Measurements from ENCODE around the gene PIK3CG. TPM values are rescaled to one million over a fixed set of nuclear protein-coding genes. Genes with fewer than 3 reads are reported as not detected.
"Not testable (repeated sequence)": the region's sequence is repeated elsewhere in the genome, so short reads cannot be mapped to it uniquely, and the experiment has no call there.

The PIK3CG gene
- total RNA-seq, 3 donors from 2014 or later (not counting 1 experiment from before 2014, with no cell fraction given) = 64.9 to 83.3 (median 78.2) TPM

DNA sequence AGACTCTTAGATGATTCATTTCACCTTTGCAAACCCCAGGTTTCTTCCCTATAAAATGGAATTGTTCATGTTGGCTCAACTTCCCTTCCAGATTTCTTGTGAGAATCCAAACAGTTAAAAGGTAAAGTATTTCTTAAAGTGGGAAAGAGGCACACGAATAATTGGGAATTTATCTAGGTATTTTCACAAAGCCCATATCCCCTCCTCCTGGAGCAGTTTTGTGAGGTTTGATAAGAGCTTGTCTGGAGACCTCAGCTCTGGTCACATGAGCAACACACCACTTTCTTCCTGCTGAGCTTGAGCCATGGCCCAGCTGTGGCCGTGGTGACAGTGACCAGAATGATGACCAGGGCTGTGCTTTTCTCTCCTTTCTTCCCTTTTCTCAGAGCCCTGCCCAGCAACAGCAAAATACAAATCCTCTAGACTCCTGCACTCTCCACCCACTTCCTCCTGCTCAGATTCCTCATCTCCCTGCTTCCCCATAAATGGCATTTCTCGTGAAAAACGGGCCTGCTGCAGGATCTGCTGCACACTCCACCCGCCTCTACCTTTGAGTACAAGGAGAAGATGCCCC lies 87.7 kb downstream of the PIK3CG start:
- no peak for DNase-seq
- no peak overlapping the region for H3K27ac Mint-ChIP-seq
- H3K4me3 Mint-ChIP-seq = no peak overlapping the region
- Histone ChIP-seq H3K27ac (ENCODE audit: low read length) (no peak overlapping the region), H3K27me3 (ENCODE audit: control insufficient read depth, insufficient read depth, low read length) (no peaks in the 10 kb centered on the region), H3K9me3 (ENCODE audit: control insufficient read depth, insufficient read depth, low read length) (no peaks in the 10 kb centered on the region), H3K4me1 (ENCODE audit: control insufficient read depth, insufficient read depth, low read length) (no peaks in the 10 kb centered on the region), H3K4me3 (ENCODE audit: low read length) (no peak overlapping the region), H3K36me3 (ENCODE audit: control insufficient read depth, insufficient read depth, low read length) (no peaks in the 10 kb centered on the region)
- intact Hi-C loops (cut with micrococcal nuclease) = no loop called here
- peaks cover 0 to 9% of the 10 kb centered on the region in 2 donors for H3K27me3 Mint-ChIP-seq (ENCODE audit: low read depth in 2 of 2)
- no peaks in the 10 kb centered on the region for H3K4me1 Mint-ChIP-seq
- H3K36me3 Mint-ChIP-seq = no peaks in the 10 kb centered on the region
- WGBS (ENCODE audit: insufficient coverage) = 36% methylated on average over 4 of the region's 5 CpGs
- no peak for TF ChIP-seq CTCF (IDR thresholded peaks at IDR 0.05)
- H3K9me3 Mint-ChIP-seq = no peaks in the 10 kb centered on the region
- ATAC-seq = no peak

- Histone ChIP-seq H3K4me1 (ENCODE audit: control insufficient read depth, insufficient read depth, low read length) (no peaks in the 10 kb centered on the region), H3K36me3 (ENCODE audit: control insufficient read depth, insufficient read depth, low read length) (no peaks in the 10 kb centered on the region), H3K27ac (ENCODE audit: low read length) (no peak overlapping the region), H3K9me3 (ENCODE audit: control insufficient read depth, insufficient read depth, low read length) (no peaks in the 10 kb centered on the region), H3K4me3 (ENCODE audit: low read length) (no peak overlapping the region), H3K27me3 (ENCODE audit: control insufficient read depth, insufficient read depth, low read length) (no peaks in the 10 kb centered on the region)
- H3K4me1 Mint-ChIP-seq = no peaks in the 10 kb centered on the region
- H3K9me3 Mint-ChIP-seq = no peaks in the 10 kb centered on the region
- intact Hi-C loops (cut with micrococcal nuclease) = no loop called here
- peaks cover 0 to 2% of the 10 kb centered on the region in 2 donors for H3K27me3 Mint-ChIP-seq (ENCODE audit: low read depth in 2 of 2)
- no peak overlapping the region for H3K4me3 Mint-ChIP-seq
- no peak for TF ChIP-seq CTCF (IDR thresholded peaks at IDR 0.05)
- no peak for ATAC-seq
- no peak overlapping the region for H3K27ac Mint-ChIP-seq
- H3K36me3 Mint-ChIP-seq = no peaks in the 10 kb centered on the region
- 96% methylated on average over 2 of the region's 2 CpGs for WGBS (ENCODE audit: insufficient coverage)
- DNase-seq = no peak
These were observed 89.8 kb downstream of the PIK3CG start for GRCh38 chr7:106954840-106955239.

- H3K36me3 ChIP-seq (ENCODE audit: control insufficient read depth, insufficient read depth, low read length); H3K27me3 ChIP-seq (ENCODE audit: control insufficient read depth, insufficient read depth, low read length); intact Hi-C loops (cut with micrococcal nuclease); H3K4me3 ChIP-seq (ENCODE audit: low read length); H3K9me3 ChIP-seq (ENCODE audit: control insufficient read depth, insufficient read depth, low read length); H3K4me1 ChIP-seq (ENCODE audit: control insufficient read depth, insufficient read depth, low read length); H3K27ac ChIP-seq (ENCODE audit: low read length); ATAC-seq; H3K4me3 Mint-ChIP-seq; DNase-seq; H3K36me3 Mint-ChIP-seq; H3K9me3 Mint-ChIP-seq; H3K27ac Mint-ChIP-seq; H3K27me3 Mint-ChIP-seq (ENCODE audit: low read depth in 2 of 2); H3K4me1 Mint-ChIP-seq: not testable (repeated sequence)
- 60% methylated on average over 1 of the region's 1 CpG for WGBS (ENCODE audit: insufficient coverage)
These were observed 90.8 kb downstream of the PIK3CG start for GRCh38 chr7:106955857-106956256.

Other genes starting within 250 kb of the PIK3CG start
- gene CCDC71L, start 204.1 kb upstream of the PIK3CG start, total RNA-seq = 10 to 100 TPM; 13.9 to 26.5 (median 14.1) TPM
- gene PRKAR2B, start 179.4 kb downstream of the PIK3CG start, total RNA-seq = 10 to 100 TPM in 1 of 3 donors, 1 to 10 TPM in 2; 2.1 to 14.3 (median 4.0) TPM